Gastroesophageal sphincter (tissue), 4 donors: ENCODE data around the gene DOCK7. TPM values are rescaled to one million over a fixed set of nuclear protein-coding genes. Genes with fewer than 3 reads are reported as not detected.
"Not testable (repeated sequence)": the region's sequence is repeated elsewhere in the genome, so short reads cannot be mapped to it uniquely, and the experiment has no call there.

ENCODE experiments used
- ATAC-seq: fragments of 150-250 bp; one replicate; pipeline ENCODE4 v1.9.1; 2016; ENCODE audit warnings: mild to moderate bottlenecking, moderate library complexity
- H3K27ac ChIP-seq, 4 donors: fragments of 200-600 bp; sonication (generic) in 3 of 4; 1 replicate in 3 of 4; 2 replicates in 1 of 4; pipeline ENCODE4 v1.5.1; 2016 to 2019
- H3K27me3 ChIP-seq: fragments of 200-600 bp; sonication (generic); one replicate; pipeline ENCODE4 v1.5.1; 2019
- H3K36me3 ChIP-seq, 2 donors: fragments of 200-600 bp; sonication (generic); one replicate each; pipeline ENCODE4 v1.5.1; 2019; ENCODE audit warnings: control low read depth in 1 of 2
- H3K4me1 ChIP-seq, 3 donors: fragments of 200-600 bp; sonication (generic); 1 replicate in 2 of 3; 2 replicates in 1 of 3; pipeline ENCODE4 v1.5.1; 2016 to 2019; ENCODE audit warnings: control low read depth in 2 of 3
- H3K4me3 ChIP-seq, 2 donors: fragments of 200-600 bp; sonication (generic); one replicate each; pipeline ENCODE4 v1.5.1; 2019; ENCODE audit warnings: mild to moderate bottlenecking in 1 of 2, moderate library complexity in 1 of 2
- H3K9me3 ChIP-seq, 3 donors: fragments of 200-600 bp; sonication (generic); one replicate each; pipeline ENCODE4 v1.5.1; 2017 to 2019; ENCODE audit warnings: control low read depth in 2 of 3
- EP300 ChIP-seq: sonication (generic); formaldehyde crosslinking; IDR thresholded peaks from one replicate; pipeline ENCODE4 v1.6.1; 2017; ENCODE audit warnings: antibody characterized with exemption, mild to moderate bottlenecking
- POLR2A ChIP-seq, 2 donors: fragments of 450-650 bp; IDR thresholded peaks; one replicate each; pipeline ENCODE4 v1.6.1; 2017; ENCODE audit warnings: antibody characterized with exemption in 2 of 2, mild to moderate bottlenecking in 2 of 2, moderate library complexity in 1 of 2
- POLR2AphosphoS5 ChIP-seq: sonication (generic); formaldehyde crosslinking; IDR thresholded peaks from one replicate; pipeline ENCODE4 v1.6.1; 2017; ENCODE audit warnings: antibody characterized with exemption
- WGBS, 2 donors: methylation state at CpG; one replicate each; pipeline ENCODE4 v1.1.5; 2018; ENCODE audit warnings: low coverage in 1 of 2; 5-methylcytosine and 5-hydroxymethylcytosine counted together
- total RNA-seq, 4 donors: library from RNA; depleted of rRNA; stranded (reverse); fragments of >200 nt; gene quantifications; one replicate each; pipeline ENCODE4 v1.1.0, GENCODE V29; 2016
- TF ChIP-seq, protein P1 (sequence below), 4 experiments: fragments of 200-600 bp in 2 of 4; fragments of 450-650 bp in 2 of 4; sonication (generic) in 1 of 4; IDR thresholded peaks; one replicate each; pipeline ENCODE4 v1.5.1; 2017 to 2019; ENCODE audit warnings: antibody characterized with exemption in 4 of 4, mild to moderate bottlenecking in 2 of 4, moderate library complexity in 2 of 4

The DOCK7 gene
- total RNA-seq, 4 donors from 2014 or later = 30.2 to 50.7 (median 36.2) TPM

DNA sequence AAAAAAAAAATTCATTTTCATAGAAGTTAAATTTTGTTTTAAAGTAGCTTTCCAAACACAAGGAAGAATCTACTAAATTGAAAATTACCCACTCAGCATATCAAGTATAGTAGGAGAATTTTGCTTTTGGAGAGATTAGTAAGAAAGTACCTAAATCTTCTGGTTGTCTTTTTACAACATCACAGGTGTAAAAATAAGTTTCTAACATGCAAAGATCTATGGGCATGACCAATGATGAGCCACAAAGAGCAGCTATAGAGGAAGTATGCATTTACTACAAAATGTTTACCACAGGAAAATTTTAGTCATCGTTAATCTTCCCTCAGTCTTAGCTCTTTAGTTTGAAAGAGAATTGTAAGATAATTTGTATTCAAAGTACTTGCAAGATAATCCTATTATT is 62.8 kb downstream of the DOCK7 start:
- Histone ChIP-seq H3K4me1 (peaks cover 0 to 19% (median 0%) of the 10 kb centered on the region in 3 donors), H3K4me3 (no peak overlapping the region), H3K9me3 (no peaks in the 10 kb centered on the region), H3K36me3 (peaks cover 0 to 17% of the 10 kb centered on the region in 2 donors), H3K27ac (no peak overlapping the region), H3K27me3 (no peaks in the 10 kb centered on the region)
- ATAC-seq = no peak
- TF ChIP-seq POLR2A (IDR thresholded peaks at IDR 0.05) (no peak), EP300 (no peak), POLR2AphosphoS5 (no peak)
- TF ChIP-seq, protein P1, sequence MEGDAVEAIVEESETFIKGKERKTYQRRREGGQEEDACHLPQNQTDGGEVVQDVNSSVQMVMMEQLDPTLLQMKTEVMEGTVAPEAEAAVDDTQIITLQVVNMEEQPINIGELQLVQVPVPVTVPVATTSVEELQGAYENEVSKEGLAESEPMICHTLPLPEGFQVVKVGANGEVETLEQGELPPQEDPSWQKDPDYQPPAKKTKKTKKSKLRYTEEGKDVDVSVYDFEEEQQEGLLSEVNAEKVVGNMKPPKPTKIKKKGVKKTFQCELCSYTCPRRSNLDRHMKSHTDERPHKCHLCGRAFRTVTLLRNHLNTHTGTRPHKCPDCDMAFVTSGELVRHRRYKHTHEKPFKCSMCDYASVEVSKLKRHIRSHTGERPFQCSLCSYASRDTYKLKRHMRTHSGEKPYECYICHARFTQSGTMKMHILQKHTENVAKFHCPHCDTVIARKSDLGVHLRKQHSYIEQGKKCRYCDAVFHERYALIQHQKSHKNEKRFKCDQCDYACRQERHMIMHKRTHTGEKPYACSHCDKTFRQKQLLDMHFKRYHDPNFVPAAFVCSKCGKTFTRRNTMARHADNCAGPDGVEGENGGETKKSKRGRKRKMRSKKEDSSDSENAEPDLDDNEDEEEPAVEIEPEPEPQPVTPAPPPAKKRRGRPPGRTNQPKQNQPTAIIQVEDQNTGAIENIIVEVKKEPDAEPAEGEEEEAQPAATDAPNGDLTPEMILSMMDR (IDR thresholded peaks at IDR 0.05) = no peak
- 44 to 67% methylated on average over 1 of the region's 1 CpG for WGBS, 2 donors

DNA sequence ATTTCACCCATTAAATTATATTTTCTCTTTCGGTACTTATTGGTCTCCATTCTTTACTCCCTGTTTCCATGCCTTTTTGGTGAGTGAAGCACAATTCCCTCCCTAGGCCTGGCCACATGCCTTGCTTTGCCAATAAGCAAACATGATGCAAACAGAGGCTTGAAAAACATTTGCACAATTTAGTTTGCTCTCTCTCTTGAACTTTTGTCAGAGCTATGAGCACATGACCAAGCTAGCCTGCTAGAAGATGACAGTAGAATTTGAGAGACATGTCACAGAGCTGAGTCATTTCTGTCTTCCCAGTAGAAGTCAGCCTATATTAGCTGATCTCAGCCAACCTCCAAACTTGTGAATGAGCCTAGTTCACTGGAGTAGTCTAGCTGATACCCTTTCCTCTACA is 66.3 kb downstream of the DOCK7 start:
- TF ChIP-seq, protein P1 (IDR thresholded peaks at IDR 0.05) = no peak
- TF ChIP-seq POLR2AphosphoS5 (peak; percentile 30), POLR2A (IDR thresholded peaks at IDR 0.05) (no peak)
- 89 to 100% methylated on average over 1 of the region's 1 CpG for WGBS, 2 donors
- ATAC-seq = peak; percentile 90

DNA sequence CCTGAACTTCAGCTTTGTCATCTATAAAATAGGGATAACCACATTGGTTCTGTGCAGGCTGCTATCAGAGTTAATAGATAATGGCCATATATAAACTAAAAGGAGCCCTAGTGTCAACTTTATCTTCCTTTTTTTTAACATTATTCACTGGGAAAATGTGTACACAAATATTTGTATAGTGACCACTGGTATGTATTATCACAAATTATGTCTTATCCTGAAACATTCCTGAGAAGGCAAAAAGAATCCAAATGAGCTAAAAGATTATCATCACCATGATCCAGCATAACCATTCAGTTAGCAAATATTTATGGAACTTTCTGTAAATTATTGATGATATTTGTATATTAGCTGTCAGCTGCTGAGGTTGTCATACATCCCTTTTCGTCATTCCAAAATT is 74.3 kb downstream of the DOCK7 start:
- H3K27me3 ChIP-seq = no peaks in the 10 kb centered on the region
- peaks cover 0 to 49% of the 10 kb centered on the region in 2 donors for H3K36me3 ChIP-seq
- no peak overlapping the region for H3K4me3 ChIP-seq
- 94 to 100% methylated on average over 1 of the region's 1 CpG for WGBS, 2 donors
- TF ChIP-seq, protein P1 (IDR thresholded peaks at IDR 0.05) = no peak
- TF ChIP-seq POLR2A (IDR thresholded peaks at IDR 0.05) = no peak
- TF ChIP-seq POLR2AphosphoS5 = no peak
- no peak for TF ChIP-seq EP300
- ATAC-seq = no peak
- no peak overlapping the region for H3K27ac ChIP-seq
- H3K9me3 ChIP-seq = no peaks in the 10 kb centered on the region
- no peaks in the 10 kb centered on the region for H3K4me1 ChIP-seq

More for the DNA sequence above, 66.3 kb downstream of the DOCK7 start:
- Histone ChIP-seq H3K27ac (no peak overlapping the region), H3K27me3 (no peaks in the 10 kb centered on the region), H3K4me1 (peaks cover 0 to 19% (median 0%) of the 10 kb centered on the region in 3 donors), H3K4me3 (no peak overlapping the region), H3K9me3 (no peaks in the 10 kb centered on the region), H3K36me3 (peaks cover 0 to 36% of the 10 kb centered on the region in 2 donors)

DNA sequence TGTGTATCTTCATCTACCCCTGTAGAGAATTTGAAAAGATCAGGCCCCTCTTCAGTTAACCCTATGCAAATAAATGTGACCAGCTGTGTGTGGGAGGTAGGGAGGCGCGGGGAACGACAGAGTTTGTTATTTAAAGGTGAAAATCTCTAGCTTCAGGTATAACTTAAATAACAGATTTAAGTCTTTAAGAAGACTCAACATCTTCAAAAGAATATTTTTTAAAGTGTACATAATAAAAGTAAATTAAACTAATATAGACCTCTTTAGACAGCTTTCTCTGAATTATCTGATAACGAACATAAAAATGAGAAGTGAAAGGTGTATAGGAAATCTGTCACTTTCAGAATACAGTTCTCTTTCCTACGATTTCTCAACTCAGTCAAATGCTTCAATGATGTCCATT is 74.9 kb downstream of the DOCK7 start:
- Histone ChIP-seq H3K4me1 (no peaks in the 10 kb centered on the region), H3K4me3 (no peak overlapping the region), H3K9me3 (no peaks in the 10 kb centered on the region), H3K27ac (no peak overlapping the region), H3K27me3 (no peaks in the 10 kb centered on the region), H3K36me3 (peaks cover 0 to 44% of the 10 kb centered on the region in 2 donors)
- TF ChIP-seq, protein P1 (IDR thresholded peaks at IDR 0.05) = no peak
- no peak for TF ChIP-seq POLR2A (IDR thresholded peaks at IDR 0.05)
- TF ChIP-seq POLR2AphosphoS5 = no peak
- no peak for TF ChIP-seq EP300
- 84 to 94% methylated on average over 5 of the region's 5 CpGs for WGBS, 2 donors
- ATAC-seq = no peak

GRCh38 chr1:62612770-62613169 is 75.4 kb downstream of the DOCK7 start:
- no peak for ATAC-seq
- H3K27ac ChIP-seq = no peak overlapping the region
- 90 to 100% methylated on average over 2 of the region's 2 CpGs for WGBS, 2 donors
- H3K9me3 ChIP-seq = no peaks in the 10 kb centered on the region
- no peaks in the 10 kb centered on the region for H3K4me1 ChIP-seq
- no peak for TF ChIP-seq EP300
- TF ChIP-seq POLR2A (IDR thresholded peaks at IDR 0.05) = no peak
- TF ChIP-seq, protein P1 (IDR thresholded peaks at IDR 0.05) = no peak
- no peak for TF ChIP-seq POLR2AphosphoS5
- H3K4me3 ChIP-seq = no peak overlapping the region
- H3K36me3 ChIP-seq = peaks cover 0 to 38% of the 10 kb centered on the region in 2 donors
- no peaks in the 10 kb centered on the region for H3K27me3 ChIP-seq

DNA sequence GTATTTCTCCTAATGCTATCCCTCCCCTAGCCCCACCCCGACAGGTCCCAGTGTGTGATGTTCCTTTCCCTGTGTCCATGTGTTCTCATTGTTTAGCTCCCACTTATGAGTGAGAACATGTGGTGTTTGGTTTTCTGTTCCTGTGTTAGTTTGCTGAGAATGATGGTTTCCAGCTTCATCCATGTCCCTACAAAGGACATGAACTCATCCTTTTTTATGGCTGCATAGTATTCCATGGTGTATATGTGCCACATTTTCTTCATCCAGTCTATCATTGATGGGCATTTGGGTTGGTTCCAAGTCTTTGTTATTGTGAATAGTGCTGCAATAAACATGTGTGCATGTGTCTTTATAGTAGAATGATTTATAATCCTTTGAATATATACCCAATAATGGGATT is 77.6 kb downstream of the DOCK7 start:
- peaks cover 0 to 27% of the 10 kb centered on the region in 2 donors for H3K36me3 ChIP-seq
- not testable (repeated sequence) for H3K9me3 ChIP-seq, H3K4me1 ChIP-seq, H3K4me3 ChIP-seq, H3K27me3 ChIP-seq, H3K27ac ChIP-seq, ATAC-seq
- WGBS, 2 donors = 100% methylated on average over 1 of the region's 1 CpG
